GM19372 (cell line): Measurements from ENCODE around the gene C16orf86.

Experiments
- ATAC-seq: cut with Tn5 transposase; IDR thresholded peaks from one replicate; pipeline ENCODE4 v1.9.1; 2021; ENCODE audit warnings: mild to moderate bottlenecking, low read depth, moderate library complexity; ENCODE audit not compliant: unreplicated experiment

C16orf86 gene

DNA sequence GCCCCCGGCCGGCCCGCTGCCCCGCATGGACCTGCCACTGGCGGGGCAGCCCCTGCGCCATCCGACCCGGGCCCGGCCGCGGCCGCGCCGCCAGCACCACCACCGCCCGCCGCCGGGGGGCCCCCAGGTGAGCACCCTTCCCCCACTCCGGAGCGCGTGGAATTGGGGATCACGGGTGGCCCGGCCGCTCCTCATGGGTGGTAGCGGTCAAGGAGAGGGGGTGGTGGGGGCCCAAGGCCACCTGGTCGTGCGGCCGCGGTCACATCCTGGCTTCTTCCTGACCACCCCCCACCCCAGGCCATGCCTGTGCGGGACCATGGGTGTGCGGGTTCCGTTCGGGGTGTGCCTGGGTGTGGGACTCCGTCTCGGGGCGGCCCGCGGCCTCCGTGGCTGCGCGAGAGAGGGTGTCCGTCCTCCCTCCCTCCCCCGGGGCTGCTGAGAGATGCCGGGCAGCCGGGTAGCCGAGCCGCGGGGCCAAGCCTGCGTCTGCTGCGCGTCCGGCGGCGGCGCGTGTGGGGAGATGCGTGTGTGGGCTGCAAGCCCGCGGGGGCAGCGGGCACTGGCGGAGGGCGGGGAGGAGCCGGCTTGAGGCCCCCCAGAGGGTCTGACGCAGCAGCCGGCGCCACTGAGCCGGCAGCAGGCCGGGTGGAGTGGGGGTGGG, 13.4 kb upstream of the C16orf86 start:
- ATAC-seq: no peak

DNA sequence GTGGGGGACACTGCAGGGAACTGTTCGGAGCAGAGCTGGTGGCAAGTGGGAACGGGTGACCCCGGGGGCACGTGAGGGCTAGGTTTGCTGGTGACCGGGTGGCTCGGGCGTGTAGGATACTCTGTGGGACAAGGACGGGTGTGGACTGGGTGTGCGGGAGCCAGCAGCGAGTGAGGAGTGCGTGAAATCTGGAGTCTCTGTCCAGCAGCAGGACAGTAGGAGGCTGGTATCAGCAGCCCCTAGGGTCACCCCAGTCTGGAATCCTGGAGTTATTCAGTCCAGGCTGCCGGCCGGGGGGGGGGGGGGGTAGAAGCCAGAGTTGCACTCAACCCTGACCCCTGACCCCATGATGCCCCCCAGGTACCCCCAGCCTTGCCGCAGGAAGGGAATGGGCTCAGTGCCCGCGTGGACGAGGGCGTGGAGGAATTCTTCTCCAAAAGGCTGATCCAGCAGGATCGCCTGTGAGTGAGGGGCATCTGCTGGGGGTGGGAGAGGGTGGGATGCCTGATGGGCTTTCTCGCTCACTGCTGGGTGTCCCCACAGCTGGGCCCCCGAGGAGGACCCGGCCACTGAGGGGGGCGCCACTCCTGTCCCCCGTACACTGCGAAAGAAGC, 12.7 kb upstream of the C16orf86 start:
- ATAC-seq: no peak

DNA sequence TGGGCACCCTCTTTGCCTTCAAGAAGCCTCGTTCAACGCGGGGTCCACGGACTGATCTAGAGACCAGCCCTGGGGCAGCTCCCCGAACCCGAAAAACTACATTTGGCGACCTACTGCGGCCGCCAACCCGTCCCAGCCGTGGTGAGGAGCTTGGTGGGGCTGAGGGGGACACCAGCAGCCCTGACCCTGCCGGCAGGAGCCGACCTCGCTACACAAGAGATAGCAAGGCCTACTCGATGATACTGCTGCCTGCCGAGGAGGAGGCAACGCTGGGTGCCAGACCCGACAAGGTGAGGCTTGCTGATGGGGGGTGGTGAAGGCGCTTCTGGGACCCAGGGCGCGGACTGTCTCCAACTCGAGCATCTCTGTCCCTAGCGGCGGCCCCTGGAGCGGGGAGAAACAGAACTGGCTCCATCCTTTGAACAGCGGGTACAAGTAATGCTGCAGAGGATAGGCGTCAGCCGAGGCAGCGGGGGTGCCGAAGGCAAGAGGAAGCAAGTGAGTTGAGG, 12.2 kb upstream of the C16orf86 start:
- ATAC-seq: no peak

DNA sequence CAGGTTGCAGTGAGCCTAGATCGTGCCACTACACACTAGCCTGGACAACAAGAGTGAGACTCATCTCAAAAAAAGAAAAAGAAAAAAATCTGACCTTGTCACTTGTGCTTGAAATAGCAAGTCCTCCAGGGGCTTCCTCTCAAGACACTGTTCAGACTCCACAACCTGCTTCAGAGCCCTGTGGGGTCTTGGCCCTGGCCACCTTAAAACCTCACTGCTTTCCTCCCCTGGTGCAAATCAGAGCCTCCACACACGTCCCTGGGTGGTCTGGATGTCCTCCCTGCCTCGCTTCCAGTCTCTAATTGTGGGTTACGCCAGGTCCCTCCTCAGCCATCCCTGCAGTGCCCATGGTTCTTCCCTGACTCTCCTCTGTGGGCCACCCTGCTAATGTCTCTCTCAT, 11.3 kb upstream of the C16orf86 start:
- no peak for ATAC-seq

DNA sequence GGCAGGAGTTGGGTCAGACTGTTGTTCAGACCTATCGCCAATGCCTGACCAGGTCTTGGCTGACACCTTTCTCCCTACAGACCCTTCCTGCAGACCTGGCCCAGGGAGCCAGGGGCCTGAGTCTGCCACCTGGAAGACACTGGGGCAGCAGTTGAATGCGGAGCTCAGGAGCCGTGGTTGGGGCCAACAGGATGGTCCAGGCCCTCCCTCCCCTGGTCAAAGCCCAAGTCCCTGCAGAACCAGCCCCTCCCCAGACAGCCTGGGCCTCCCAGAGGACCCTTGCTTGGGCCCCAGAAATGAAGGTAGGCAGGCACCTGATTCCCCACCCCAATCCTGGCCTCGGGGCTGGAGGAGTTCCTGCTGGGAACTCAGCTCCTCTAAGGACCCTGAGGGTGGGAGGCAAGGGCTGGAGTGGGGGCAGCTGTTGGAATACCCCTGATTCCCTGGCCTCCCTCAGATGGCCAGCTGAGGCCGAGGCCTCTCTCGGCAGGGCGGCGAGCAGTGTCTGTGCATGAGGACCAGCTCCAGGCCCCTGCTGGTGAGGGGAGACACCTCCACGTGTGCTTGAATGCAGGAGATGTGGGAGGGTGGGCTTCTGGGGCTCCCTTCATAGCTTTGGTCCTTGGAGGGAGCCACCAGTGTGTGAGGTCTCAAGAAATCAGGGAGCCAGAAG, 10.1 kb upstream of the C16orf86 start:
- ATAC-seq: no peak

DNA sequence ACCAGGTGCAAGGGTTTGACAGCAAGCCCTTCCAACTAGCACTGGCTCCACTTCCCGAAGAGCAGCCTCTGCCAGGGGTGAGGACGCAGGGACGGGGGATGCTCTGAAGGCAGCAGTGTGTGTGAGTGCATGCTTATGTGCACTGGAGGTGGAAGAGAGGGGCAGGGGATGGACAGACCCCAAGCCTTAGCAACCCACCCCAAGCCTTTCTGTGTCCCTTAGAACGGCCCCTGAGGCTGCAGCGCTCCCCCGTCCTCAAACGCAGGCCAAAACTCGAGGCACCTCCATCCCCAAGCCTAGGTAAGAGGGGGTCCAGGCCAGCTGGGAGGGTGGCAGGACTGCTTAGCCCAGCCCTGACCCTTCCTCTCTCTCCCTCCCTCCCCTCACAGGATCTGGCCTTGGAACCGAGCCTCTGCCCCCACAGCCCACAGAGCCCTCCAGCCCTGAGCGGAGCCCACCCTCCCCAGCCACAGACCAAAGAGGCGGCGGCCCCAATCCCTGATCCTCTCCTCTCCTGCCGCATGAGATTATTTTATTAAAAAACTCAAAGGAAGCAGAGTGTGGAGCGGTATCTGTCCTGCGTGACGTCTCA, 9.5 kb upstream of the C16orf86 start:
- ATAC-seq: no peak

DNA sequence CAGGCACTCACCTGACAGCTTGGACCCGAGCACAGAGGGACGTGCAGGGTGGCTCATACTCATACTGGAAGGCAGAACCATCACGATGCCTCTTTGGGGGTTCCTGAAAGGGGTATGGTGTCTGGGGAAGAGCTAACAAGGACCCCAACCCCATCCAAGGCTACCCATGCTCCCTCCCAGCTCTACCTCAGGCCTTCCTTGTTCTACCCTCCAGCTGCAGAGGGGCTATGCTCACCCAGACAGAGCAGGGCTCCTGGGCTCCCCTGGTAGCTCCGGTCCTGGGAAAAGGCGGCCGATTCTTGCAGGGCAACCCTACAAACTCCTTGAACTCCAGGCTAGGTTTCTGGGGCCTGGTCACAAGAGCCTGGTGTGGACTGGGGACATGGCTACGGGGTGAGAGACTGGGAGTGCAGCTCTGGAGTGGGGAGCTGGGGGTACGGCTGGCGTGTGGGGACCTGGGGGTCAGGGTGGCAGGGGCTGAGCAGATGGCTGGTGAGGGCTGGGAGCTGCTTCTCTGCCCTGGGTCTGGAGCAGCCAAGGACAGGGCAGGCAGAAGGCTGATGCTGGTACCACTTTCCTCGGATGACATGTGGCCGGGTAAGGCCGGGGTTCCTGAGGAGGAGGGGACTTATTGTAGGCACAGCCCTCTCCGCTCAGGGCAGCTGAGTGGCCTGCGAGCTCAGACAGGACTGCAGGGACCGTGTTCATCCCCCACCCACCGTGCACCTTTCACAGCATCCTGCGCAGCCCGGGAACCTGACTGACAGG, 8.7 kb upstream of the C16orf86 start:
- ATAC-seq: no peak

DNA sequence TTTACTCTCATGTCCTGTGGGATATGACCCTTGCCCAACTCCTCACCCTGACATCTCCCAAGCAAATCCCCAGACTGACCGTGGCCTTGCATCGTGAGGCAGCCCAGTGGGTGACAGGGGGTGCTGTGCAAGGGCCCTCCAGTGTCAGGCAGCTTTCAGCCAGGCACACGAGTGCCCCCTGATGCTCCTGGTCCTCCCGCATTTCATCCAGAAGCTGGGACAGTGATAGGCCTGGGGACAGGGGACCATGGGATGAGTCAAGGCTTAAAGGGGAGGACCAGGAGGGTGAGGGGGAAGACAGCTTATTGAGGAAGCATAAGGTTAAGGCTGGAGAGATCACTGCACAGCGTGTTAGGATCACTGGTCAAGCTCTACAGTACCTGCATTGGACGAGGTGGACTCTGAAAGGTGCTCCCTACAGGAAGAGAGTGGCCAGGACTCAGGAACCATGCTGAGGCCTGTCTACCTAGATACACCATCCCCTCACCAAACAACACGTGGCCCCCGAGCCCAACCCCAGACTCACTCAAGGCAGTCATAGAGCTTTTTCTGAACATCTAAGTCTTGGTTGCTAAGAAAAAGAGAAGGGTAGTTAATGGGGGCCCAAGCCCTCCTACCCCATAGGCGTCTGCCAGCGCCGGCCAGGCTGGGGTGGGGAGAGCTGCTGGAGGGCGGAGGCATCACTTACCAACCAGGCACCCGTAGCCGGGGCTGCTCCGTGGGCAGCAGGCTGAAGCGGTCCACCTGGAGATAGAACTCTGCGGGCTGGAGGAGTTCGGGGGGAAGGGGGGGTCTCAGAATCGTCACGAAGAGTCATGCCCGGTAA, 7.6 kb upstream of the C16orf86 start:
- ATAC-seq: no peak

DNA sequence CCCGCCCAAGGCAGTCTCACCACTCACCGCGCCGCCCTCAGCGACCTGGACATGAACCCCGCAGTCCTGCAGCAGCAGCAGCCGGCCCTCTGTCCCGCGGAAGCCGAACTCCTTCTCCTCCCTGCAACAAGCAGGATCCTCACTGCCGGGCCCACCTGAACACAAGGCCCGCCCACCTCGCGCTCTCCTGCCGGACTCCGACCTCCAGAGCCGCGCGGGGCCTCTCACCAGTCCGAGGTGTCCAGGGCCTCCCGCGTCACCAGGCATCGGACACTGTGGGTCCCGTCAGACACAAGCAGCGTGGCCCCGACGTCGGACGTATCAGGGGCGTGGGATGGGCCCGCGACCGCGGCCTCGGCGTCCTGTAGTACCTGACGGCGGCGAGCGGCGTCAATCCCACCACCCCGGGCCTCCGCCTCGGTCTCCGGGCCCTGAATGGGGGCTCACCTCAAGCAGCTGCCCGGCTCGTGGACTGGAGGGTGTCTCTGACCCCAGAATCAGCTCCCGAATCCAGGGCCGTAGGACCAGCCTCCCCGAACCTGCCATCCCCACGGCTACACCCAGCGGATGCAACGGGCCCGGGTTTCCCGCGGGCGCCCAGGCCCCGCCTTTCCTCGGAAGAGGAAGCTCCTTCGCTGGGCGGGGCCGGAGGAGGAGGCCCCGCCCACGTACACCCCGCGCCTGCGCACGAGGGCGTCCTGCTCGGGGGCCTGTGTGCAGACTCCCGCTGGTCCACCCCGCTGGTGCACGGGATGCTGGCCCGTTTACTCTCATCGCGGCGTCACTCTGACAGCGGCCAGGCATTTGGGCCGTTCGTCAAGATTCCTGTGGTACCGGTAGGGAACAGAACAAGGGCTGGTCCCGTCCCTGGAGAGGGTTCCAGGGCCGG, 6.7 kb upstream of the C16orf86 start, which contains the start of gene ACD:
Gene ACD (minus strand): TSS at position 586 of the 889 bp plus-strand sequence. CDS start 40 bp downstream, at position 546.
- ATAC-seq: peak; percentile 54

DNA sequence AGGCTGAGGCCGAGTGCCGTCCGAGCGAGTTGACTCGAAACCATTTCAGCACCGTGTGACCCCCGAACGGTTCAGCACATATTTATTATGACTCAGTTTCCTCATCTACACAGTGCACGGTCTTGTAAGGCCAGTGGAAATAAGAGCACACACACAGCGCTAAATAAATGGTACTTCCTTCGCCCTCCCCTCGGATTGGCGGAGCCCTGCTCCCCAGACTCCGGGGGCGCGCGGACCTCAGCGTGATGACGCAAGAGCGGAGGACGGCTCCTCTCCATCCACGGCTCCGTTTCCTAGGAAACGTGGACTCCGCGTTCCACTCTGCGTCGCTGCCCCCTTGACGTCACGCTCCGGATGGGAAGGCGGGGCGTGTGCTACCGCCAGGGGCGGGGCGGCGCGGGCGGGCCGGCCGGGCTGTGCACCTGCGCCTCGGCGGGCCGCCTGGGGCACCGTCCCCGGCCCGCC, 6.0 kb upstream of the C16orf86 start, which contains the start of gene PARD6A:
Gene PARD6A (plus strand): TSS at position 397 of the 465 bp plus-strand sequence. CDS start 79 bp downstream, outside the sequence.
- ATAC-seq: peak; percentile 77

DNA sequence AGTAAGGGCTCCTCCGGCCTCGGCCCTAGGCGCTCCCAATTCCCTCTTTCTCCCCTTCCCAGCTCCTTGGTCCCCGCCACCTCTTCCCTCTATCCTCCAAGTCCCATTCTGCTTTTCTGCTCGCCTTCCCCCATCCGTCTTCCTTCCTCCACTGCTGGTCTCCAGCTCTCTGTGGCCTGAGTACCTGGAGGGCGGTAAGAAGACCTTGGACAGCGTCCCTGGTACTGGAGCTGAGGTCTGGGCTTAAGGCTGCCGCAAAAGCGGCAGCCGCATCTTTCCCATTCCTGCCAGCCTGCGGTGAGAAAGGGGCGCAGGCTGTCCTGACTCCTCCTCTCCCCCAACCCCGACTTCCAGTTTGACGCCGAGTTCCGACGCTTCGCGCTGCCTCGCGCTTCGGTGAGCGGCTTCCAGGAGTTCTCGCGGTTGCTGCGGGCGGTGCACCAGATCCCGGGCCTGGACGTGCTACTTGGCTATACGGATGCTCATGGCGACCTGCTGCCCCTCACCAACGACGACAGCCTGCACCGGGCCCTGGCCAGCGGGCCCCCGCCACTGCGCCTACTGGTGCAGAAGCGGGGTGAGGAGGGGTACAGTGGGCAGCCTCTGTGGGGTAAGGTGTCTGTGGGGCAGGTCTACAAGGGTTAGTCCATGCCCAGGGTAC, 5.4 kb upstream of the C16orf86 start:
- ATAC-seq: no peak

DNA sequence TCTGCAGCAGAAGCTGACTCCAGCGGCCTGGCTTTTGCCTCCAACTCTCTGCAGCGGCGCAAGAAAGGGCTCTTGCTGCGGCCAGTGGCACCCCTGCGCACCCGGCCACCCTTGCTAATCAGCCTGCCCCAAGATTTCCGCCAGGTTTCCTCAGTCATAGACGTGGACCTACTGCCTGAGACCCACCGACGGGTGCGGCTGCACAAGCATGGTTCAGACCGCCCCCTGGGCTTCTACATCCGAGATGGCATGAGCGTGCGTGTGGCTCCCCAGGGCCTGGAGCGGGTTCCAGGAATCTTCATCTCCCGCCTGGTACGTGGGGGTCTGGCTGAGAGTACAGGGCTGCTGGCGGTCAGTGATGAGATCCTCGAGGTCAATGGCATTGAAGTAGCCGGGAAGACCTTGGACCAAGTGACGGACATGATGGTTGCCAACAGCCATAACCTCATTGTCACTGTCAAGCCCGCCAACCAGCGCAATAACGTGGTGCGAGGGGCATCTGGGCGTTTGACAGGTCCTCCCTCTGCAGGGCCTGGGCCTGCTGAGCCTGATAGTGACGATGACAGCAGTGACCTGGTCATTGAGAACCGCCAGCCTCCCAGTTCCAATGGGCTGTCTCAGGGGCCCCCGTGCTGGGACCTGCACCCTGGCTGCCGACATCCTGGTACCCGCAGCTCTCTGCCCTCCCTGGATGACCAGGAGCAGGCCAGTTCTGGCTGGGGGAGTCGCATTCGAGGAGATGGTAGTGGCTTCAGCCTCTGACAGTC, 4.5 kb upstream of the C16orf86 start:
- ATAC-seq: no peak

DNA sequence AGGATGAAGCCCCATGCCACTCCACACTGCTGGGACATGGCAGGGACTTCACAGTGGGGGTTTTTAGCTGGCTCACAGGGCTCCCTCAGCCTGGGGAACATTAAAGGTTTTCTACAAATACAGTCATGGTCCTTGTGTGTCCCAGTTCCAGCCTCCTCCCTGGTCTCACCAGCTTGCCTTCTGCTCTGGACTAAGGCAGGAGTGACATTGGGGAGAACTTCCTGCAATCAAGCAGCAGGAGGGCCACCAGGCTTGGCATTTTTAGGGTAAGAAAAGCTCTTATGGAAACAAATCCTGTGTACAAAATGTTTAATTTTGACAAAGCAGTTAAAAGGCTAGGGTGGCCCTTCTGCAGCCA, 4.0 kb upstream of the C16orf86 start:
- no peak for ATAC-seq

DNA sequence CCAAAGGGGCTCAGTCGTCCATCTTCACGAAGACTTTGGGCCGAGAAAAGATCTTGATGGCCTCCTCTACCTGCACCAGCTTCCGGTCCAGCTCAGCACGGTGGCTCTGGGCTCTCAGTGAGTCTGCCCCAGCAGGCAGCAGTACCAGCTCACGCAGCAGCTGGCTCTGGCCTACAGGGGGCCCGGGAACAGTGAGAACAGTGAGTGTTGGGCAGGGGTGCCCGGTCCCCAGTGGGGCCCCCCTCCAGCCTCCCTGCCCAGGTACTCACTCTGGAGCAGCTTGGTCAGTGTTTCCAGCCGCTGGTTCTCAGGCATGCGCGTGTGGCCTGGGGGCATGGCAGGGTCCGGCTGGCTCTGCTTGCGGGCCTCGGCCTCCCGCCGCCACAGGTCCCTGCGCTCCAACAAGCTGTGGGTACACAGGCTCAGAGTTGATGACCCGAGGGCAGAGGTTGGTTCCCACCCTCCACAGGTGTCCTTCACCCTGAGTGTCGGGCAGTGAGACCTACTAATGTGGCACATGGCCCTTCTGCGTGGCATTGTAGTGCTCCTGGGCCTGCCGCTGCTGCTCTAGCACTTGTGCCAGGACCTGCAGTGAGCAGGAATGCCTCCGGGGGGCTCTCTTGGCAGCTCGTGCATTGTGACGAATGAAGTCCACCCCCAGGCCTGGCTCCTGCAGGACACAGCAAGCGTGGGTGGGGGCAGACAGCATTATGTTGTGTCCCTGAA, 3.3 kb upstream of the C16orf86 start:
- ATAC-seq: no peak

DNA sequence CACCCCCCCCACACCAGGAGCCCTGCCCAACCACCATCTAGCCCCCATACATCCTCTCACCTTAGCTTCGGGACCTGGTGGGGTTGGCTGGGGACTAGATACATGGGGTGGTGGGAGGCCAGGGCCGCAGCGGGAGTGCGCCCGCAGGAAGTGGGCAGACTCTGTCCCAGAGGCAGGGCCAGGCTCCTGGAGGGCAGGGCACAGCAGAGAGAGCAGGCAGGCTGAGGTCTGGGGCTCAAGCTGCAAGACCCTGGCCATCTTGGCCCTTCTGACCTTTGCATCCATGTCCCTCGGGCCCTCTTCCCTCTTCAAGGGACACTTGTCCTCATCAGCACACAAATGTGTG, 2.8 kb upstream of the C16orf86 start:
- ATAC-seq: no peak

DNA sequence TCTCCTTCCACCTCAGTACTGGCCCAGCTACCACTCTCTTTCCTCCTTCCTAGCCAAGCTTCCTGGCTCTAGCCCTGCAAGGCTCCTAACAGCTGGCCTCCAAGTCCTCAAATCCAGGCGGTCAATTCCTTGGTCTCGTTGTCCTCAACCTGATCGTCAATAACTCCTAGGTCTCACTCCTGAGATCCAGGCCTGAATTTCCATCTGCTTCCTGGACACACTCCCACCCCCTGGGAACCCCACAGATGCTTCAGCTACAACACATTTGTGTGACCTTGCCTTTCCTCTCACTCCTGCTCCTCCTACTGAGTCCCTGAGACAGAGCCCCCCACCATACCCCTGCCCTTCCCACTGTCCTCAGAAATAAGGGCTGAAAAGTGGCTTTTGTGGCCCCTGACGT, 2.4 kb upstream of the C16orf86 start:
- no peak for ATAC-seq

DNA sequence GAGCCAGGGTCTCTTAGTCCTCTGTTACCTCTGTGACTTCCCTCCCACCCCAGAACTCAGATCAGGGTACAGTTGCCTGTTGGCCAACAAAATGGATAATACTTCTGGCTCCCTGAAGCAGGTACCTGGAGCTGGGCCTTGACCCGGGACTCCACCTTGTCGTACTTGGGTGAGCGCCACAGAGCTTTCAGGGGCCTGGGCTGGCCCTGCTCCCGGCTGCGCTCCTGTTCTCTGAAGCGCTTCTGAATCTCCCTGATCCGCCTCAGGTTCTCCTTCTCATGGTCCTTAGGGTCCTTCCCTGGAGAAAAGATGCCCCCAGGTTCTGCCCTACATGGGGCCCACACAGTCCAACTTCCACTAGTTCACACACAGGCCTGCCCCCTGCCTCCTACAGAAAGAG, 1.7 kb upstream of the C16orf86 start:
- no peak for ATAC-seq
